NCI-H748 (cell line): Measurements from ENCODE around the gene PCDHGA6.

Experiments
- DNase-seq: peaks from one replicate; lab custom pipeline; 2025; ENCODE audit not compliant: unreplicated experiment; lab: John Stamatoyannopoulos, UW

The PCDHGA6 gene

DNA sequence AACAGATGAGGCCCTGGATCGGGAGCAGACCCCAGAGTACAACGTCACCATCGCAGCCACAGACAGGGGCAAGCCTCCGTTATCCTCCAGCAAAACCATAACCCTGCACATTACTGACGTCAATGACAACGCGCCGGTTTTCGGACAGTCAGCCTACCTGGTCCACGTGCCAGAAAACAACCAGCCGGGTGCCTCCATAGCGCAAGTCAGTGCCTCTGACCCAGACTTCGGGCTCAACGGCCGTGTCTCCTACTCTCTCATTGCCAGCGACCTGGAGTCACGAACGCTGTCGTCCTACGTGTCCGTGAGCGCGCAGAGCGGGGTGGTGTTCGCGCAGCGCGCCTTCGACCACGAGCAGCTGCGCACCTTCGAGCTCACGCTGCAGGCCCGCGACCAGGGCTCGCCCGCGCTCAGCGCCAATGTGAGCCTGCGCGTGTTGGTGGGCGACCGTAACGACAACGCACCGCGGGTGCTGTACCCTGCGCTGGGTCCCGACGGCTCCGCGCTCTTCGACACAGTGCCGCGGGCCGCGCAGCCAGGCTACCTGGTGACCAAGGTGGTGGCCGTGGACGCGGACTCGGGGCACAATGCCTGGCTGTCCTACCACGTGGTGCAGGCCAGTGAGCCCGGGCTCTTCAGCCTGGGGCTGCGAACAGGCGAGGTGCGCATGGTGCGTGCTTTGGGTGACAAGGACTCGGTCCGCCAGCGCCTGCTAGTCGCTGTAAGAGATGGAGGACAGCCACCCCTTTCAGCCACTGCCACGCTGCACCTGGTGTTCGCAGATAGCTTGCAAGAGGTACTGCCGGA, 45.6 kb downstream of the PCDHGA6 start:
- no peak for DNase-seq

DNA sequence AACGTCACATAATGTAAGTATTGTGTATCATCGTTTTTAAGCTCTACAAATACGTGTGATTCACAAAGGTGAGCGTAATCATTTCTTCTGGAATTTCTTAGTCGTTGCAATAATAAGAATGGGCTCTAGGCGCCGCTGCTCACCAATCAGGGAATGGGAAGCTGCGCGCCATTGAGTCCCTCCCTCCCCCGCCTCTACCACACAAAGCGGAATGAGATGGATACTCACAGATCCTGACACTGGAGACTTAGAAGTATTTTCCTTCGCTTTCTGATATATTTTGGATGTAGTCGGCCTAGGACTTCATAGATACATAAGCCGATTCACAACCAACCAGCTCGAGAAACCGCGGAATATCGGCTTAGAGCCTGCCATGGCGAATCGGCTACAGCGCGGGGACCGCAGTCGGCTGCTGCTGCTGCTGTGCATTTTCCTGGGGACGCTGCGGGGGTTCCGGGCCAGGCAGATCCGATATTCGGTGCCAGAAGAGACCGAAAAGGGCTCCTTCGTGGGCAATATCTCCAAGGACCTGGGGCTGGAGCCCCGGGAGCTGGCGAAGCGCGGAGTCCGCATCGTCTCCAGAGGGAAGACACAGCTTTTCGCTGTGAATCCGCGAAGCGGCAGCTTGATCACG, 47.3 kb downstream of the PCDHGA6 start, which contains the start of gene PCDHGA11:
TSS of gene PCDHGA11 (plus strand) at position 197 of the 634 bp plus-strand sequence. CDS start at position 374, 177 bp downstream.
- DNase-seq, result no peak

DNA sequence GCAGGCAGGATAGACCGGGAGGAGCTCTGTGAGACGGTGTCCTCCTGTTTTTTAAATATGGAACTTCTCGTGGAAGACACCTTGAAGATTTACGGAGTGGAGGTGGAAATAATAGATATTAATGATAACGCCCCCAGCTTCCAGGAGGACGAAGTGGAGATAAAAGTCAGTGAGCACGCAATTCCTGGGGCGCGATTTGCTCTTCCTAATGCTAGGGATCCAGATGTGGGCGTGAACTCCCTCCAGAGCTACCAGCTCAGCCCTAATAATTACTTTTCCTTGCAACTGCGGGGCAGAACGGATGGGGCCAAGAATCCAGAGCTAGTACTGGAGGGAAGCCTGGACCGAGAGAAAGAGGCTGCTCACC, 47.8 kb downstream of the PCDHGA6 start:
- DNase-seq, result no peak

DNA sequence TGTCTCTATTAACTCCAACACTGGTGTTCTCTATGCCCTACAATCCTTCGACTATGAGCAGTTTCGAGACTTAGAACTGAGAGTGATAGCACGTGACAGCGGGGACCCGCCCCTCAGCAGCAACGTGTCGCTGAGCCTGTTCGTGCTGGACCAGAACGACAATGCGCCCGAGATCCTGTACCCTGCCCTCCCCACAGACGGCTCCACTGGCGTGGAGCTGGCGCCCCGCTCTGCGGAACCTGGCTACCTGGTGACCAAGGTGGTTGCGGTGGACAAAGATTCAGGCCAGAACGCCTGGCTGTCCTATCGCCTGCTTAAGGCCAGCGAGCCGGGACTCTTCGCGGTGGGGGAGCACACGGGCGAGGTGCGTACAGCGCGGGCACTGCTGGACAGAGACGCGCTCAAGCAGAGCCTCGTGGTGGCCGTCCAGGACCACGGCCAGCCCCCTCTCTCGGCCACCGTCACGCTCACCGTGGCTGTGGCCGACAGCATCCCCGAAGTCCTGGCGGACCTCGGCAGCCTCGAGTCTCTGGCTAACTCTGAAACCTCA, 49.1 kb downstream of the PCDHGA6 start:
- DNase-seq, result no peak

DNA sequence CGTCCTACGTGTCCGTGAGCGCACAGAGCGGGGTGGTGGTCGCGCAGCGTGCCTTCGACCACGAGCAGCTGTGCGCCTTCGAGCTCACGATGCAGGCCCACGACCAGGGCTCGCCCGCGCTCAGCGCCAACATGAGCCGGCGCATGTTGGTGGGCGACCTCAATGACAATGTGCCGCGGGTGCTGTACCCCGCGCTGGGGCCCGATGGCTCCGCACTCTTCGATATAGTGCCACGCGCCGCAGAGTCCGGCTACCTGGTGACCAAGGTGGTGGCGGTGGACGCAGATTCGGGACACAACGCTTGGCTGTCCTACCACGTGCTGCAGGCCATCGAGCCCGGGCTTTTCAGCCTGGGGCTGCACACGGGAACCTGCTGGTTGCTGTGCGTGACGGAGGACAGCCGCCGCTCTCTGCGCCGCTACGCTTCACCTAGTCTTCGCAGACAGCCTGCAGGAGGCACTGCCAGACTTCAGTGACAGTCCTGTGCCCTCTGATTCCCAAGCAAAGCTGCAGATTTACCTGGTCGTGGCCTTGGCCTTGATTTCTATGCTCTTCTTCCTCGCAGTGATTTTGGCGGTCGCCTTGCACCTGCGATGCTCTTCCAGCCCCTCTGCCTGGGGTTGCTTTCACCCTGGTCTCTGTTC, 54.2 kb downstream of the PCDHGA6 start:
- DNase-seq, result no peak
